ENCODE results near the gene EDN2.

The EDN2 gene

GRCh38 chr1:41485605-41486004, 1.1 kb upstream of the EDN2 start:
- DNase-seq (ENCODE audit: low read depth in 1 of 2, low spot score in 1 of 2) = no peak

- no peak for DNase-seq (ENCODE audit: low read depth in 1 of 2, low spot score in 1 of 2)
These were observed 502 bp downstream of the EDN2 start for GRCh38 chr1:41483960-41484401.

GRCh38 chr1:41483001-41483850, 1.3 kb downstream of the EDN2 start:
- DNase-seq (ENCODE audit: low read depth in 1 of 2, low spot score in 1 of 2) = no peak

- DNase-seq (ENCODE audit: low read depth in 1 of 2, low spot score in 1 of 2) = no peak
These were observed 2.3 kb downstream of the EDN2 start for GRCh38 chr1:41482001-41482765.

GRCh38 chr1:41481109-41481775, 3.2 kb downstream of the EDN2 start:
- no peak for DNase-seq (ENCODE audit: low read depth in 1 of 2, low spot score in 1 of 2)

DNA sequence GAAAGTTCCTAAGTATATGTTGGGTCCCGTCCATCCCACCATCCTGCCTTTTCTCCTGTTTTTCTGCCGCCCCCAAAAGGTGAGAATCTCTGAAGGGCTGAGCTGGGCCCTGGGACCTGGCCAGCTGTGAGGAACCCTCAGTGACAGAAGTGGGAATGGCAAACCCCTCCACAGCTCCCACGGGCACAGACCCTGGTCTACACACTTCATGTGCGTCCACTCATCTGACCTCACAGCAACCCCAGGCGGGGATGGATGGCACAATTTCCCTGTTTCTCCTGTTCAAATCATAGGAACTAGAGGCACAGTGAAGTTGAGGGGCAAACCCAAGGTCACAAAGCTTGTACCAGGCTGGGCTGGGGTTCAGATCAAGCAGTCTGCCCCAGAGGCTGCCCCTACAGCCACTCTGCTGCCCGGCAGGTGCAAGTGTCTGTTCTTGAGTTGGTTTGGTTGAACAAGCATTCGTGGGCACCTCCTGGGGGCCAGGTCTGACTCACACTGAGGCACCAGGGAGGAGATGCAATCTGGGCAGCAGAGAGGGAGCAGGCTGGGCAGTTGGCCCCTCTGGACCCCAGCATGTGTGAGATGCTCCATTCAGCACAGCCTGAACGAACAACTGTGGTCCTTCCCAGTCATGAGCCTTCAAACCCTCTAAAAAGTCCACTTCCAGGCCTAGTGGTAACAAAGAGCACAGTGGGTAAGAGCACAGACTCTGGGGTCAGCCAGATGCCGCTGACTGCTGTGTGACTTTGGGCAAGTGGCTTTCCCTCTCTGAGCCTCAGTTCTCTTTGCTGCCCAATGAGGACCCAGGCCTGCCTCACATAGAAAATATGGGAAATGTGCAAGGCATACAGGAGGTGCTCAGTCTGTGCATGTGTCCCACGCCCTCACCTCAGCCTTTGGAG, 4.0 kb downstream of the EDN2 start:
- DNase-seq (ENCODE audit: low read depth in 1 of 2, low spot score in 1 of 2) = no peak

- DNase-seq (ENCODE audit: low read depth in 1 of 2, low spot score in 1 of 2) = no peak
These were observed 4.7 kb downstream of the EDN2 start for GRCh38 chr1:41479808-41480160.

GRCh38 chr1:41479000-41479807, 5.3 kb downstream of the EDN2 start:
- no peak for DNase-seq (ENCODE audit: low read depth in 1 of 2, low spot score in 1 of 2)

GRCh38 chr1:41478118-41478748, 6.2 kb downstream of the EDN2 start:
- no peak for DNase-seq (ENCODE audit: low read depth in 1 of 2, low spot score in 1 of 2)

GRCh38 chr1:41476807-41477361, 7.6 kb downstream of the EDN2 start:
- DNase-seq (ENCODE audit: low read depth in 1 of 2, low spot score in 1 of 2) = no peak

DNA sequence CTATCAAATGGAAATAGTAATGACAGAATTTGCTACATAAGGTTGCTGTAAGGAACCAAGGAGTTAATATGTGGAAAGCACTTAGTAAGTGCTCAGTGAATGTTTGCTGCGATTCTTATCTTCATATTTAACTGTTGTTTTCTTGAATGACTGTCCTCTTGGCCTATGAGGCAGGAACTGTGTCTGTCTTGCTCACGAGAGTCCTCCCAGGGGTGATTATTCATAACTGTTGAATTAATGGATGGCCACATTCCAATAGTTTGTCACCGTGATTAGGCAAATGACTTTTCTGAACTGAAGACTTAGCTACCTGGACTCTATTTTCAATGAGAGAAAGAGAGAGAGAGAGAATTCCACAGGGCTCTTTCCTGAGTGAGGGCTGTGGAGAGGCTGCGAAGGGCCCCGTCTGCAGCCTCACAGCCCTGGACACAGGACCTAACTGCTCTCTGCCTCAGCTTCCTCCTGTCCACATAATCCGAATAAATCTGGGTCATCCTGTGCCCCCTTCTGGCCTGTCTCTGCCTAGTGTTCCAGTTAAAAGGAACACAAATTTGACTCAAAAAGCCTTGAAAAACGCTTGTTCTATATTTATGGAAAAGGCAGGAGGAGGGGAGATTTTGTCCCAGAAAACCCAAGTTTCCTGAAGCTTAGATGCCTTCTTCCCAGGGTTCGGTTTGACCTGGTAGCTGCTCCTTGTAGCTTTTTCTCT, 8.5 kb downstream of the EDN2 start:
- no peak for DNase-seq (ENCODE audit: low read depth in 1 of 2, low spot score in 1 of 2)

- DNase-seq (ENCODE audit: low read depth in 1 of 2, low spot score in 1 of 2) = no peak
These were observed 9.1 kb downstream of the EDN2 start for GRCh38 chr1:41475346-41475745.

DNA sequence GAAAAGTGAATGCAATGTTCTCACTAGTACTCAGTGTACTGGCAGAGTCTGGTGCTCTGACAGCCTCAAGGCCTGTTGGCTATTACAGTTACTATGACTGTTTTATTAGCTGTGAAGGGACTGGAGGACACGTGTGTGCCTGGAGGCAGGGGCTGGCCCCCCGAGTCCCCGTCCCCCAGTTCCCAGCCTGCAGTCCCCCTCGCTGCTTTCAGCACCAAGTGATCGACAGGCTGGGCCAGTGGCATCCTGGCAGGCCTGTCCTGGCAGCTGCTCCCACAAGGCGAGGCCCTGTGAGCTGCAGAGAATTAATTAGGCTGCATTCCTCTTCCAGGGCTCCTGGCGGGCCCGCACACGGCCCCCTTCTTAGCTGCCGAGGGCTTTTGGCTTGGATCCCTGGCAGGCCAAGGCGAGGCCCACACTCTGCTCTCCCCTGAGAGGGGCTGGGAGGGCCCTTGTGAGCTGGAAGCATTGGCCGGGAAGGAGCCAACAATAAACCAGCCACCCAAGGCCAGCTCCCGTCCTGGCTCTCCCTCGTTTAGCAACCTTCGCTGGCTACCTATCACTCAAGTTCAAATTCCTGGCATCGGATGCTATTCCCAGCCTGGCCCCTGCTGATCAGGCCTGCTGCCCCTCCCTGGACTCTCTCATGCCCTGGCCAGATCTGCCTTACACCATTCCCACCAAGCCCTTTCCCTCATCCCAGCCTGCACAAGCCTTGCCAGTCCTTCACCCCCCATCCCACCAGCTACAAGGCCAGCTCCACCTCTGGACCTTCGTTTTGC, 9.8 kb downstream of the EDN2 start:
- DNase-seq (ENCODE audit: low read depth in 1 of 2, low spot score in 1 of 2) = no peak

GRCh38 chr1:41473738-41474362, 10.6 kb downstream of the EDN2 start:
- no peak for DNase-seq (ENCODE audit: low read depth in 1 of 2, low spot score in 1 of 2)

DNA sequence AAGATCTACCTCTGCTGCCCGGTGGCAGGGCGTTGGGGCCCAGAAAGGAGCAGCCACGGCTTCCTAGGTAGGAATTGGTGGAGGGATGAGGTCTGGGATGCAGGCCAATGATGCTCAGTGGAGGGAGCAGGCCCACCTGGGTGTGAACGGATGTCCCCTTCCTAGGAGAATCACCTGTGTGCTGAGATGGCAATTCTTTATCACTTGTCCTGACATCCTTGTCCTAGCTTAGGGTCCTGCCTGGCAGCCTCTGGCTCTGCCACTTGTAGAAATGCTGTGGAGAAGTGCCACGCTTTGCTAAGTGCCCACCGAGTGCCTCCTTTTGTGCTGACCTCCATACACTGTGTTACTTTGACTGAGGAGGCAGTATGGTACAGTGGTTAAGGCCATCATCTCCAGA, 12.8 kb downstream of the EDN2 start:
- DNase-seq (ENCODE audit: low read depth in 1 of 2, low spot score in 1 of 2) = no peak

GRCh38 chr1:41469706-41470105, 14.8 kb downstream of the EDN2 start:
- DNase-seq (ENCODE audit: low read depth in 1 of 2, low spot score in 1 of 2) = no peak

GRCh38 chr1:41468122-41468762, 16.2 kb downstream of the EDN2 start:
- DNase-seq (ENCODE audit: low read depth in 1 of 2, low spot score in 1 of 2) = no peak
